Nephron (organoid): Measurements from ENCODE around the gene SYMPK.
A peak's percentile ranks its signal among the peaks of the same experiment; 100 is the strongest.

Source experiments
- H3K27ac Mint-ChIP-seq, 3 experiments: 2 replicates each; pipeline ENCODE4 v1.8.0; 2020; ENCODE audit warnings: mixed read lengths in 3 of 3, mild to moderate bottlenecking in 2 of 3, moderate library complexity in 1 of 3
- H3K27me3 Mint-ChIP-seq: 2 replicates; pipeline ENCODE4 v1.8.0; 2021; ENCODE audit warnings: low read depth, mild to moderate bottlenecking, moderate library complexity, mixed read lengths
- H3K36me3 Mint-ChIP-seq: 2 replicates; pipeline ENCODE4 v1.8.0; 2020; ENCODE audit warnings: low read depth, mixed read lengths
- H3K4me1 Mint-ChIP-seq: 2 replicates; pipeline ENCODE4 v1.8.0; 2020; ENCODE audit warnings: mixed read lengths
- H3K4me3 Mint-ChIP-seq, 3 experiments: 2 replicates each; pipeline ENCODE4 v1.8.0; 2020; ENCODE audit warnings: mild to moderate bottlenecking in 3 of 3, mixed read lengths in 3 of 3, moderate library complexity in 2 of 3
- H3K9me3 Mint-ChIP-seq: 2 replicates; pipeline ENCODE4 v1.8.0; 2020; ENCODE audit warnings: mixed read lengths
- TF ChIP-seq, protein P1 (sequence below), 3 experiments: fragments of 200-600 bp; sonication (generic); IDR thresholded peaks; one replicate each; pipeline ENCODE4 v1.5.0; 2021; ENCODE audit warnings: antibody characterized with exemption in 3 of 3; ENCODE audit not compliant: unreplicated experiment in 3 of 3

The SYMPK gene

DNA sequence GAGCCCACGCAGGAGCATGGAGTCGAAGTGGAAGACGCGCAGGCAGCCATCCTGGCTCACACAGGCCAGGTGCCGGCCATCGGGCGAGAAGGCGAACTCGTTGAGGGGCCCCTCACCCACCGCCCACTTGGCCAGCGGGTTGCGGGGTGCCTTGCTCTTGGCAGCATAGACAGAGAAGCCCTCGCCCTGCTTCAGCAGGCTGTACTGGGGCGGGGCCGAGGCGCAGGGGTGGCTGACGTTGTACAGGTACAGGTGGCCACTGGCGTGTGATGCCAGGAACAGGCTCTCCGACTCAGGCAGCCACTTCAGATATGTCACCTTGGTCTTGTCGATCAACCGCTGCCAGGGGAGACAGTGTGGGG lies 76.4 kb downstream of the SYMPK start:
- H3K27ac Mint-ChIP-seq = no peak overlapping the region
- H3K4me1 Mint-ChIP-seq = peaks cover 30% of the 10 kb centered on the region
- no peak overlapping the region for H3K4me3 Mint-ChIP-seq
- no peaks in the 10 kb centered on the region for H3K9me3 Mint-ChIP-seq
- TF ChIP-seq, protein P1, sequence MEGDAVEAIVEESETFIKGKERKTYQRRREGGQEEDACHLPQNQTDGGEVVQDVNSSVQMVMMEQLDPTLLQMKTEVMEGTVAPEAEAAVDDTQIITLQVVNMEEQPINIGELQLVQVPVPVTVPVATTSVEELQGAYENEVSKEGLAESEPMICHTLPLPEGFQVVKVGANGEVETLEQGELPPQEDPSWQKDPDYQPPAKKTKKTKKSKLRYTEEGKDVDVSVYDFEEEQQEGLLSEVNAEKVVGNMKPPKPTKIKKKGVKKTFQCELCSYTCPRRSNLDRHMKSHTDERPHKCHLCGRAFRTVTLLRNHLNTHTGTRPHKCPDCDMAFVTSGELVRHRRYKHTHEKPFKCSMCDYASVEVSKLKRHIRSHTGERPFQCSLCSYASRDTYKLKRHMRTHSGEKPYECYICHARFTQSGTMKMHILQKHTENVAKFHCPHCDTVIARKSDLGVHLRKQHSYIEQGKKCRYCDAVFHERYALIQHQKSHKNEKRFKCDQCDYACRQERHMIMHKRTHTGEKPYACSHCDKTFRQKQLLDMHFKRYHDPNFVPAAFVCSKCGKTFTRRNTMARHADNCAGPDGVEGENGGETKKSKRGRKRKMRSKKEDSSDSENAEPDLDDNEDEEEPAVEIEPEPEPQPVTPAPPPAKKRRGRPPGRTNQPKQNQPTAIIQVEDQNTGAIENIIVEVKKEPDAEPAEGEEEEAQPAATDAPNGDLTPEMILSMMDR (IDR thresholded peaks at IDR 0.05; ENCODE audit: unreplicated experiment in 3 of 3) = no peak
- peaks cover 32% of the 10 kb centered on the region for H3K36me3 Mint-ChIP-seq
- no peaks in the 10 kb centered on the region for H3K27me3 Mint-ChIP-seq

DNA sequence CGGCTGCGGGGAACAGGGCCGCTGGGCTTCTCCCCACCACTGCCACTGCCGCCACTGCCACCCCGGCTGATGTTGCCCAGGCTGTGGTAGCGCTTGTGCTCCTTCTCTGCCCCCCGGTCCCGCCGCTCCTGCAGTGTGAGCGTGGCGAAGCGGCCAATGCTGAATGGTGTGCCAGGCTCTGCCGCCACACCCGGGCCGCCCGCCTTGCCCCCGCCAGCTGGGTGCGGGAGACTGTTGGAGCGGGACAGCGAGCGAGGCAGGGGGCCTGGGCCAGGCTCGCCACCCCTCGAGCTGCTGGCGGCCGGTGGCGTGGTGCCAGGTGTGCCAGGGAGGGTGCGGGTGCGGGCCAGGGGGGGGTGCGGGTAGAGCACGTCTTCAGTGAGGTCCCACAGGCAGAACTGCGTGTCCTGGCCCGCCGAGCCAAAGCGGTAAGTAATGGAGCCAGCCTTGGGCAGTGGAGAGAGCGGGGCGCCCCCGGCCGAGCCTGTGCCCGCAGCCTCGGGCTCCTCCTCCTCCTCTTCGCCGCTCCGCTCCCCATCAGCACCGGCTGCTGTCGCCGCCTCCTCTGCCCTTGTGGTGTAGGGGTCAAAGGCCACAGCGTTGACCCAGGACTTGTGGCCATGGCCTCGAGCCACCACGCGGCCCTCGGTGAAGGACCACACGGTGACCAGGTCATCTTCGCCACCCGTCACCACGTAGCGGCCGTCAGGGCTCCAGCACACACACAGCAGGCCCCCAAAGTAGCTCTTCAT lies 77.0 kb downstream of the SYMPK start:
- no peaks in the 10 kb centered on the region for H3K27me3 Mint-ChIP-seq
- peaks cover 27% of the 10 kb centered on the region for H3K4me1 Mint-ChIP-seq
- H3K9me3 Mint-ChIP-seq = no peaks in the 10 kb centered on the region

DNA sequence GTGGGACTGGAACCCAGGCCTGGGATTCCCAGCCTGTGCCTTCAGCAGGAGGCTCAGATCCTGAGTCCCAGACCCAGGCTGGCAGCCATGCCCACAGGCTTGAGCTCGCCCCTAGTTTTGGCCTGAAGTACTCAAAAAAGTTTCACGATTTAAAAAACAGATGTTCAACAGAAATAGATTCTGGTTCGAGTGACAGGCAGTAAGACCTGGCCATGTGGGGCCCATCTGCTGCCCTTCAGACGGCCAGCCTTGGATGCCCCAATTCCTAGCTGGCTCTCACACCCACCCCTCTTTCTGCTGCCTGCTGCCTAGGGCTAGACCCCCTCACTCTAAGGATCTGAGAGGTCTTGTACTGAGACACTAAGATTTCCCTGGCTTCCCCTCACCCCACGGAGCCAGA lies 77.8 kb downstream of the SYMPK start:
- Mint-ChIP-seq H3K4me1 (peaks cover 27% of the 10 kb centered on the region), H3K4me3 (peak overlapping the region in 1 of 3 experiments; percentile 39), H3K36me3 (peaks cover 28% of the 10 kb centered on the region), H3K9me3 (no peaks in the 10 kb centered on the region), H3K27ac (no peak overlapping the region), H3K27me3 (no peaks in the 10 kb centered on the region)
- TF ChIP-seq, protein P1 (IDR thresholded peaks at IDR 0.05; ENCODE audit: unreplicated experiment in 3 of 3) = no peak

More for the DNA sequence above, 77.0 kb downstream of the SYMPK start:
- Mint-ChIP-seq H3K36me3 (peaks cover 28% of the 10 kb centered on the region), H3K27ac (no peak overlapping the region), H3K4me3 (no peak overlapping the region)
- TF ChIP-seq, protein P1 (IDR thresholded peaks at IDR 0.05; ENCODE audit: unreplicated experiment in 3 of 3) = no peak

DNA sequence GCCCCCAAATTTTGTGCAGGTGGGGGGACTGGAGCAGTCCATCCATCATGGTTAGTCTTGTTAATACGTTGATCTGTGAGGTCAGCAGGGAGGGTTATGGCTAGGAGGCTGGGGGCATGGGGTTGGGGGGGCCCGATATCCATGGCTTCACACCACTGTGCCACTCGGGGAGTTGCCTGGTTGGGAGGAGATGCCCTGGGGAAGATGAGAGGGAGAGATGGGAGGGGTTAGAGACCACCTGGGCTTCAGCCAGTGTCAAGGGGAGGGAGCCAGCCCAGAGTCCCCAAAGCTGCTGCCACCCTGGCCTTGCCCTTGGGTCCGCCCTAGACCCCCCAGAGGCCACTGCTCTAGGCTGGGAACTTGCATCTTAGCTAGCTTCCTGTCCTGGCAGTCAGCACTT lies 78.9 kb downstream of the SYMPK start:
- TF ChIP-seq, protein P1 (IDR thresholded peaks at IDR 0.05; ENCODE audit: unreplicated experiment in 3 of 3) = no peak
- Mint-ChIP-seq H3K27me3 (no peaks in the 10 kb centered on the region), H3K4me1 (peaks cover 37% of the 10 kb centered on the region), H3K9me3 (no peaks in the 10 kb centered on the region), H3K27ac (peak overlapping the region in 1 of 3 experiments; percentile 60), H3K4me3 (peak overlapping the region in 1 of 3 experiments; percentile 78), H3K36me3 (peaks cover 25% of the 10 kb centered on the region)

DNA sequence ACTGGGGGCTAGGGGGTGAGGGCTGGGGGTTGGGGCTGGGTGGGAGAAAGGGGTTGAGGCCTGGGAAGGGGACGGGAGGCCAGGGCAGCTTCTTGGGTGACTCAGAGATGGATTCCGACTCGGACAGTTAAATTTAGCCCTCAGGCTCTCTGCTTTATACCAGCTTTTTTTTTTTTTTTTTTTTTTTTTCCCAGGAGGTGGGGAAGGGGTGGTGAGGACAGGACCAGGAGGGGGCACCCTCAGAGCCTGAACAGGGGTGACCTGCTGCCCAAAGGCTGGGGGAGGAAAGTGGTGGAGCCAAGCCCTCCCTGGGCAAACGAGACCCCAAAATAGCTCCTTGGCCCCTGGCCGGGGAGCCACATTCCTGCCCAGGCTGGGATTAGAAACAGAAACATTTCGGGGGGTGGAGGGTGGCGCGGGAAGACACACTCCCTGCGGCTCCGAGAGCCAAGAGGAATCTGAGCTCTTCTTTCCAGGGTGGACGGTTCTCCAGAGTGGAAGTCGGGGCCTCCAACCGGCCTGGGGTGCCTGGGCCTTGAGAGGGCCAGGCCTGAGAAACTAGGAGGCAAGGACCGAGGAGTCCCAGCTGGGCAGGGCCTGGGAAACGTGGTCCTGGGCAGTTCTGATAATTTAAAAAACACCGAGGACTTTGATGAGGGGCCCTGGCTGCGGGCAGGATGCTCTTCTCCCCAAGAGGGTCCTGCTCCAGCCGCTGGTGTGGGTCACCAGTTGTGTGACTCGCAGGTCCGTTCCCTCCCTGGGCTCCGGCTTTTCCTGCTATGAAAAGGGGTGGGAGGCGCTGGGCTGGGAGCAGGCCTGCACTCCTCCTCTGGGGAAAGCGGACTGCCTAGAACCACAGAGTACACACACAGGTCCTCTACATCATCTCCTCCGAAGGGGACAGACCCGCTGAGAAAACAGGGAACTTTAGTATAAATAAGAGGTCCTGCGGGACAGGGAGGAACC lies 79.8 kb downstream of the SYMPK start:
- TF ChIP-seq, protein P1 (IDR thresholded peaks at IDR 0.05; ENCODE audit: unreplicated experiment in 3 of 3) = no peak
- Mint-ChIP-seq H3K9me3 (no peaks in the 10 kb centered on the region), H3K4me1 (peaks cover 40% of the 10 kb centered on the region), H3K36me3 (peaks cover 19% of the 10 kb centered on the region), H3K27ac (peak overlapping the region; percentile 51 to 63 (median 60)), H3K27me3 (no peaks in the 10 kb centered on the region), H3K4me3 (peak overlapping the region; percentile 20 to 78 (median 66))
